ENCODE data around the gene CCL24.
"Not testable (repeated sequence)": the region's sequence is repeated elsewhere in the genome, so short reads cannot be mapped to it uniquely, and the experiment has no call there.

The CCL24 gene

GRCh38 chr7:75780647-75781273 lies 32.8 kb downstream of the CCL24 start:
- DNase-seq (ENCODE audit: low spot score) = not testable (repeated sequence)

- DNase-seq (ENCODE audit: low spot score) = not testable (repeated sequence)
Observed at GRCh38 chr7:75779516-75779915, 34.1 kb downstream of the CCL24 start.

- DNase-seq (ENCODE audit: low spot score) = not testable (repeated sequence)
Observed at GRCh38 chr7:75779035-75779434, 34.6 kb downstream of the CCL24 start.

DNA sequence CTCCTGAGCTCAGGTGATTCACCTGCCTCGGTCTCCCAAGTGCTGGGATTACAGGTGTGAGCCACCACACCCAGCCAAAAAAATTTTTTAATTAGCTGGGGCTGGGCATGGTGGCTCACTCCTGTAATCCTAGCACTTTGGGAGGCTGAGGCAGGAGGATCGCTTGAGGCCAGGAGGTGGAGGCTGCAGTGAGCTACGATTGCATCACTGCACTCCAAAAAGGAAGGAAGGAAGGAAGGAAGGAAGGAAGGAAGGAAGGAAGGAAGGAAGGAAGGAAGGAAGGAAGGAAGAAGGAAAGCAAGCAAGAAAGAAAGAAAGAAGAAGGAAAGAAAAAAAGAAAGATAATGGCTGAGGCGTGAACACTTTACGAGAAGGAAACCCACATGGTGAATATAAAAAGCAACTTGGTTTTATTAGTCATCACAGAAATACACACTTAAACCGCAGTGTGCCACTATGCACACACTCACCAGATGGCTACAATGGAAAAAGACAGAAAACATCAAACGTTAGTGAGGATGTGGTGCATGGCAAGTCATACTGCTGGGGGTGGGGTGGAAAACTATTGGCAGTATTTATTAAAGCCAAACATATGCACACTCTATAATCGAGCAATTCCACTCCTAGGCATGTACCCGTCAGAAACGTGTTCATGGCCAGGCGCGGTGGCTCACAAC lies 37.2 kb downstream of the CCL24 start:
- DNase-seq (ENCODE audit: low spot score) = peak; percentile 64

- DNase-seq (ENCODE audit: low spot score) = not testable (repeated sequence)
Observed at GRCh38 chr7:75773958-75774357, 39.6 kb downstream of the CCL24 start.

- no peak for DNase-seq (ENCODE audit: low spot score)
Observed at GRCh38 chr7:75772081-75773077, 41.2 kb downstream of the CCL24 start, which contains the start of gene CCL26. TSS of gene CCL26 (minus strand) at chr7:75772211. CDS start at chr7:75772176, 35 bp downstream.

DNA sequence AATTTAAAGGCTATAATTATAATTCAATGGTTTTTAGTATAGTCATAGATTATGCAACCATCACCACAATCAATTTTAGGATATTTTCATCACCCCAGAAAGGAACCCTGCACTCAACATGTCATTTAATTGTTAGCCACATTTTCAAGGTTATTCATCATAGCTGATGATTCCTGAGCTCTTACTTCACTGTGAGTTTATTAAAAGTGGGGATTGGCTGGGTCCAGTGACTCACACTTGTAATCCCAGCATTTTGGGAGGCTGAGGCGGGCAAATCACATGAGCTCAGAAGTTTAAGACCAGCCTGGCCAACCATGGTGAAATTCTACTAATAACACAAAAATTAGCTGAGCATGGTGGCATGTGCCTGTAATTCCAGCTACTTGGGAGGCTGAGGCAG lies 42.4 kb downstream of the CCL24 start:
- no peak for DNase-seq (ENCODE audit: low spot score)

- DNase-seq (ENCODE audit: low spot score) = peak; percentile 79
Observed at GRCh38 chr7:75762350-75762917, 51.2 kb downstream of the CCL24 start.

- DNase-seq (ENCODE audit: low spot score) = not testable (repeated sequence)
Observed at GRCh38 chr7:75761801-75762200, 51.8 kb downstream of the CCL24 start.

All from Ammon's horn (tissue), 1 donor.